Activated T-helper 2 cell treated with anti-CD3 and anti-CD28 coated beads, Interferon-gamma antibody, Interleukin-2, Interleukin-4, amounts not matched to agents 10 μg/mL and 5 μg/mL and 100 μg/mL, durations not matched to agents 14 hours and 24 hours and 36 hours (primary cell): Measurements from ENCODE around the gene AP3D1. TPM values are rescaled to one million over a fixed set of nuclear protein-coding genes. Genes with fewer than 3 reads are reported as not detected.

Experiments
- DNase-seq: peaks from one replicate; pipeline ENCODE4 v3.0.0; 2021; ENCODE audit warnings: low spot score
- H3K27ac Mint-ChIP-seq: one replicate; pipeline ENCODE4 v1.8.0; 2021; ENCODE audit warnings: mixed read lengths
- H3K27me3 Mint-ChIP-seq: one replicate; pipeline ENCODE4 v1.8.0; 2021; ENCODE audit warnings: low read depth, mixed read lengths
- H3K36me3 Mint-ChIP-seq: one replicate; pipeline ENCODE4 v1.8.0; 2021; ENCODE audit warnings: low read depth, mixed read lengths
- H3K4me1 Mint-ChIP-seq: one replicate; pipeline ENCODE4 v1.8.0; 2021; ENCODE audit warnings: low read depth, mixed read lengths
- H3K4me3 Mint-ChIP-seq: one replicate; pipeline ENCODE4 v1.8.0; 2021; ENCODE audit warnings: low read depth, mild to moderate bottlenecking, moderate library complexity, mixed read lengths
- H3K9me3 Mint-ChIP-seq: one replicate; pipeline ENCODE4 v1.8.0; 2021; ENCODE audit warnings: mixed read lengths
- intact Hi-C: fragments of 100-400 bp; cut with micrococcal nuclease; formaldehyde crosslinking; loops from one replicate; pipeline ENCODE4 v1.15.1; 2023
- total RNA-seq: library from RNA; stranded (reverse); gene quantifications from 2 replicates; pipeline ENCODE4 v1.2.3, GENCODE V29; 2022

The AP3D1 gene
- total RNA-seq, 1 donor from 2014 or later: 101 TPM

- no peaks in the 10 kb centered on the region for H3K9me3 Mint-ChIP-seq
- peaks cover 21% of the 10 kb centered on the region for H3K36me3 Mint-ChIP-seq
- no peak overlapping the region for H3K27ac Mint-ChIP-seq
- no peaks in the 10 kb centered on the region for H3K27me3 Mint-ChIP-seq
- no peaks in the 10 kb centered on the region for H3K4me1 Mint-ChIP-seq
- H3K4me3 Mint-ChIP-seq: no peak overlapping the region
- intact Hi-C loops: no loop called here
- no peak for DNase-seq
These were observed 24.4 kb downstream of the AP3D1 start for GRCh38 chr19:2126879-2127518.

- no peak overlapping the region for H3K4me3 Mint-ChIP-seq
- no peaks in the 10 kb centered on the region for H3K4me1 Mint-ChIP-seq
- no peaks in the 10 kb centered on the region for H3K9me3 Mint-ChIP-seq
- H3K27me3 Mint-ChIP-seq: no peaks in the 10 kb centered on the region
- H3K27ac Mint-ChIP-seq: no peak overlapping the region
- H3K36me3 Mint-ChIP-seq: peaks cover 39% of the 10 kb centered on the region
- DNase-seq: no peak
- intact Hi-C loops: no loop called here
These were observed 27.5 kb downstream of the AP3D1 start for GRCh38 chr19:2123682-2124387.

GRCh38 chr19:2122982-2123381 is 28.4 kb downstream of the AP3D1 start:
- no peaks in the 10 kb centered on the region for H3K4me1 Mint-ChIP-seq
- H3K9me3 Mint-ChIP-seq: no peaks in the 10 kb centered on the region
- no peaks in the 10 kb centered on the region for H3K27me3 Mint-ChIP-seq
- DNase-seq: no peak
- H3K27ac Mint-ChIP-seq: no peak overlapping the region
- intact Hi-C loops: no loop called here
- no peak overlapping the region for H3K4me3 Mint-ChIP-seq
- peaks cover 46% of the 10 kb centered on the region for H3K36me3 Mint-ChIP-seq

GRCh38 chr19:2122251-2122650 is 29.1 kb downstream of the AP3D1 start:
- Mint-ChIP-seq H3K9me3 (no peaks in the 10 kb centered on the region), H3K4me3 (no peak overlapping the region), H3K4me1 (no peaks in the 10 kb centered on the region), H3K36me3 (peaks cover 49% of the 10 kb centered on the region), H3K27ac (no peak overlapping the region), H3K27me3 (no peaks in the 10 kb centered on the region)
- intact Hi-C loops: no loop called here
- DNase-seq: no peak

- no peak for DNase-seq
- Mint-ChIP-seq H3K9me3 (no peaks in the 10 kb centered on the region), H3K4me3 (no peak overlapping the region), H3K4me1 (no peaks in the 10 kb centered on the region), H3K27me3 (no peaks in the 10 kb centered on the region), H3K36me3 (peaks cover 45% of the 10 kb centered on the region), H3K27ac (no peak overlapping the region)
- intact Hi-C loops: no loop called here
These were observed 29.8 kb downstream of the AP3D1 start for GRCh38 chr19:2121416-2122051.

GRCh38 chr19:2120821-2121220 is 30.5 kb downstream of the AP3D1 start:
- no peak overlapping the region for H3K27ac Mint-ChIP-seq
- H3K4me1 Mint-ChIP-seq: no peaks in the 10 kb centered on the region
- intact Hi-C loops: no loop called here
- peaks cover 41% of the 10 kb centered on the region for H3K36me3 Mint-ChIP-seq
- H3K27me3 Mint-ChIP-seq: no peaks in the 10 kb centered on the region
- H3K9me3 Mint-ChIP-seq: no peaks in the 10 kb centered on the region
- H3K4me3 Mint-ChIP-seq: no peak overlapping the region
- DNase-seq: no peak

GRCh38 chr19:2119921-2120785 is 31.2 kb downstream of the AP3D1 start:
- H3K27me3 Mint-ChIP-seq: no peaks in the 10 kb centered on the region
- H3K4me1 Mint-ChIP-seq: no peaks in the 10 kb centered on the region
- H3K36me3 Mint-ChIP-seq: peaks cover 48% of the 10 kb centered on the region
- DNase-seq: no peak
- no peaks in the 10 kb centered on the region for H3K9me3 Mint-ChIP-seq
- H3K27ac Mint-ChIP-seq: no peak overlapping the region
- no peak overlapping the region for H3K4me3 Mint-ChIP-seq
- intact Hi-C loops: no loop called here

GRCh38 chr19:2118438-2118837 is 32.9 kb downstream of the AP3D1 start:
- no peak for DNase-seq
- Mint-ChIP-seq H3K27ac (no peak overlapping the region), H3K27me3 (no peaks in the 10 kb centered on the region), H3K4me3 (no peak overlapping the region), H3K36me3 (peaks cover 59% of the 10 kb centered on the region), H3K4me1 (no peaks in the 10 kb centered on the region), H3K9me3 (no peaks in the 10 kb centered on the region)
- intact Hi-C loops: no loop called here

GRCh38 chr19:2117215-2117960 is 34.0 kb downstream of the AP3D1 start:
- Mint-ChIP-seq H3K27me3 (no peaks in the 10 kb centered on the region), H3K36me3 (peaks cover 56% of the 10 kb centered on the region), H3K4me3 (no peak overlapping the region), H3K27ac (no peak overlapping the region), H3K9me3 (no peaks in the 10 kb centered on the region), H3K4me1 (no peaks in the 10 kb centered on the region)
- DNase-seq: no peak
- intact Hi-C loops: no loop called here

GRCh38 chr19:2116507-2116906 is 34.9 kb downstream of the AP3D1 start:
- no peak for DNase-seq
- peaks cover 57% of the 10 kb centered on the region for H3K36me3 Mint-ChIP-seq
- no peaks in the 10 kb centered on the region for H3K27me3 Mint-ChIP-seq
- no peak overlapping the region for H3K27ac Mint-ChIP-seq
- no peaks in the 10 kb centered on the region for H3K4me1 Mint-ChIP-seq
- H3K9me3 Mint-ChIP-seq: no peaks in the 10 kb centered on the region
- H3K4me3 Mint-ChIP-seq: no peak overlapping the region
- intact Hi-C loops: no loop called here

- DNase-seq: no peak
- H3K36me3 Mint-ChIP-seq: peaks cover 52% of the 10 kb centered on the region
These were observed 35.4 kb downstream of the AP3D1 start for GRCh38 chr19:2115911-2116426.

GRCh38 chr19:2115324-2115723 is 36.0 kb downstream of the AP3D1 start:
- DNase-seq: no peak
- H3K9me3 Mint-ChIP-seq: no peaks in the 10 kb centered on the region
- peaks cover 48% of the 10 kb centered on the region for H3K36me3 Mint-ChIP-seq
- no peak overlapping the region for H3K27ac Mint-ChIP-seq
- H3K4me1 Mint-ChIP-seq: no peaks in the 10 kb centered on the region
- H3K27me3 Mint-ChIP-seq: no peaks in the 10 kb centered on the region
- H3K4me3 Mint-ChIP-seq: no peak overlapping the region
- intact Hi-C loops: no loop called here

More at GRCh38 chr19:2115911-2116426, 35.4 kb downstream of the AP3D1 start:
- H3K27me3 Mint-ChIP-seq: no peaks in the 10 kb centered on the region
- intact Hi-C loops: no loop called here
- H3K9me3 Mint-ChIP-seq: no peaks in the 10 kb centered on the region
- no peaks in the 10 kb centered on the region for H3K4me1 Mint-ChIP-seq
- H3K27ac Mint-ChIP-seq: no peak overlapping the region
- H3K4me3 Mint-ChIP-seq: no peak overlapping the region
